NCI-H2081 treated with DMSO at 0.1 percent for 48 hours (cell line): ENCODE measurements around the gene OTOF.

Experiments
- DNase-seq: peaks from one replicate; lab custom pipeline; 2025; lab: John Stamatoyannopoulos, UW

OTOF gene

DNA sequence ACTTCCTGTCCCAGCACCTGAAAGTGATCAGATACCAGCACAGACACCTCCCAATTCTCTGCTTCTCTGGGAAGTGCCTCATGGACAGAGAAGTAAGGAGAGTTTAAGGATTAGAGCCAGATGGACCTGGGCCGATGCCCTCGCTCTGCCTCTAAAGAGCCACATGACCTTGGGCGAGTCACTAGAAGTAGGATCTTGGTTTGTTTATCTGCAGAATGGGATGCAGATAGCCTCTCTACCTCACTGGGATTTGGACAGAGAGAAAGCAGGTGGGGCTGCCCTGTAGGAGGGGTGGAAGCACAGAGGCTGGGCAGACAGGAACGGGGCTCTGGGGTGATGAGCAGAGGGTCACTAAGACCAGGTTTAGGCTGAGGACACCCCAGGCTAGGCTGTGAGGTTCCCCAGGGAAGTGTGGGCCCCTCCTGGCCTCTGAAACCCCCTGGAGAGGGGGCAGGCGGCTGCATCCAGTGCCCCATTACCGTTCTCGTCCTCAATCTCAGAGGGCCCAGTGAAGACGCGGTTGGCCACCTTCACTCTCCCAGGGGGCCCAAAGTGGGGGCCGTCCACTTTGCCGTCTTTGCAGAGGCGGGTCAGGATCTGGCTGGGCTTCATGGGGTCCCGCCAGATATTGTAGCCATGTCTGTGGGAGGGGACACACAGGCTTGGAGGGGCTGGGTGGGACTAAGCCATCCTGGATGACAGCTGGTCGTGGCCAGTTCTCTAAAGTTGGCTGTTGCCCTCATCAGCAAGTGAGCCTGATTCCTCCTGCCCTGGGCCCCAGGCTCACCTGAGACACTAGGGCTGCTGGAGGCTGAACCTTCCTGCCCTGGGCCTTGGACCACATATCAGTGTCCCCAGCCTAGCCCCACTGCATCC is 13.3 kb downstream of the OTOF start:
- no peak for DNase-seq

DNA sequence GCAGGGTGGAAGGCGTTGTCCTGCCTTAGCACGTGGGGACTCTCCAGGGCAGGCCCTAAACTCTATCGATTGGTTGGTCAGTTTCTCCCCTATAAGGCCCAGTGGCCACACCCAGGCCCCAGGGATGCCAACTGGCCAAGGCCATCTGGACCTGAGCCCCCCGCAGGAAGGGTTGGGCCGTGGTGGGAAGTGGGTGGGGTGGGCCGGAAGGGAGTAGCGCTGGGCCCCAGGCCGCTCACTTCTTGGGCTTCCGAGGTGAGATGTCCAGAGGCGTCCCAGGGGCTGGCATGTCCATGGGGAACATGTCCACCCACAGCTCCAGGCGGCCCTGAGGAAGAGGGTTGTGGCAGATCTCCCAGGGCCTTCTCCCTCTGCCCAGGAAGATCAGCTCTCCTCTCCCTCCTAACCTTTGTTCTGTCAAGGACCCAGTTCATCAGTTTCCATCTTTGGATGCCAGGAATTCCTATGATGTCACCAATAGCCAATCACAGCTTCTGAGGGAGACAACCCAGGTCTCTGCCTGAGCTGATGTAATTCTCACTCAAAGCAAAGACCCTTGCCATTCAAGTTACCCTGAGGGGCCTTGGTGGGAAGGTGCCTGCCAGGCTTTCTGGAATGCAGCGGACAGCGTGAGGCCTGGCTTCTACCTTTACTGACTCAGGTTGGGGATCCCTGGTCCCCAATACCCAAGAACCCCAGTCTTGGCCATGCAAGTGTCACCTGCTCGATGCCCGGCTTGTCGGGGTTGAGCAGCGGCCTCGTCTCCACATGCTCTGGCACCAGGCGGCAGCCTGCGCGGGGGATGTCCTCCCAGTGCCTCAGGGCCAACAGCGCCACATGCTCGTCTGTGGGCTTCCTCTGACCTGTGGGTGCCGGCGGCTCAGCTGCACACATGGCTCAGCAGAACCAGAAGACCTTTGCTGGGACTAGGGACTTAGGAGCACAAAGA is 14.4 kb downstream of the OTOF start:
- DNase-seq, result no peak

DNA sequence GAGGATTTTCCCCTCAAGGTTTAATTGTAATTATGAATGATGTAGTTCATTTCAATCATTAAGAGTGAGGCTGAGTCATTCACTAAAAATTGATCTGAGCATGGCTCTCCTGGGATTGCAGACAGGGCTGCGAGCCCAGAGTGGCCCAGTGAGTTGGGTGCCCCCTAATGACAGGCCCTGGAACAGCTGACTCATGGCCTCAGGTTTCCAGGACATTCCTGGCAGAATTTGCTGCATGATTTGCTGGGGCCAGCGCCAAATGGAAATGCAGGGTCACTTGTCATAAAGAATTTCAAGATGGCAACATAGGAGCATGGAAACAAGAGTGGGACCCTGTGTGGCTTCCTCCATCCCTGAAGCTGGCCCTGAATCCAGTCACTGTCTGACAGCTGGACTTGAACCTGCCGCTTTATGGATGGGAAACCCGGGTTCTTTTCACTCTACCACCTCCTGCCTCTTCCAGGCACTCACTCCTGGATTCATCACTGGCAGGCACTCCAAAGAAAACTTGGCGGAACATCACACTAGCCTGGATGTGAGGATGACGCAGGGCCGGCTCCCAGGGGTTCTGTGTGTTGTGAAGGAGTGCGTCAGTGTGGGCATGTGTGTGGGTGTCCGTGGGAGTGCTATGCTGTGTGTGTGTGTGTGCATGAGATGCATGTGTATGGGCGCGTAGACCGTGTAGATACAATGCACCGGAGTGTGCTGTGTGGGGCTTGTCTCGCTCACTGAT is 15.2 kb downstream of the OTOF start:
- DNase-seq, result no peak

DNA sequence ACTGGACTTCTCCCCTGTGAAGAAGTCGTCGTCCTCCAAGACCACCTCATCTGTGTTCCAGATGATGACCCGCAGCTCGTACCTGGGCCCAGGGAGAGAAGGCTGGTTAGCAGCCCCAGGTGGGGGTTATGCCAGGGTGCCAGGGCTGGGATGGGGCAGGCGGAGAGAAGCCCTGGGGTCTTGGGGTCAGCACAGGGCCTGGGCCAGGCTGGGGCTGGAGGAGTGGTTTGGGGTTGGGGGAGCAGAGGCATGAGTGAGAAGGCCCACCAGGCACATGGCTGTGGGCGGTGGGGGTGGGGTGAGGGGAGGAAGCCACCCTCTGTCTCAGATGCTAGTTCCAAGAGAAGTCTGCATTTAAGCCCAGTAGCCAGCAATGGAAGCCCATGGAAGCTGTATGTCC is 15.8 kb downstream of the OTOF start:
- no peak for DNase-seq

DNA sequence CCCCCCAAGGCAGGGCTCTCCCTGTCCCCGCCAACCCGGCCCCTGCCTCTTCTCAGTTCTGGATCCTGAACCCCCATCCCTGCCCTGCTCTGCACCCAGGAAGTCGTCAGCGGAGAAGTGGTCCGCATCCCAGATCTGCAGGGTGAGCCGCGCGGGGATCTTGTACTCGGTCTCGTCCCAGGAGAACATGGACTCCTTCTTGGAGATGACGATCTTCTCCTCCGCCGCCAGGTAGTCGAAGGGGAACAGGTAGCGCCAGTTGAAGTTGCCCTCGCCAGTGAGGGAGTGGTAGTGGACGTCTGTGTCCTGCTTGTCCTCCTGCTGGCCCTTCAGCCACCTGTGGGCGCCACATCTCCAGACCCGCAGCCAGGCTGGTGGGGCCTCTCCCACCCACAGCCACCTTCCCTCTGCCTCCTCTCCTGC is 16.3 kb downstream of the OTOF start:
- no peak for DNase-seq

DNA sequence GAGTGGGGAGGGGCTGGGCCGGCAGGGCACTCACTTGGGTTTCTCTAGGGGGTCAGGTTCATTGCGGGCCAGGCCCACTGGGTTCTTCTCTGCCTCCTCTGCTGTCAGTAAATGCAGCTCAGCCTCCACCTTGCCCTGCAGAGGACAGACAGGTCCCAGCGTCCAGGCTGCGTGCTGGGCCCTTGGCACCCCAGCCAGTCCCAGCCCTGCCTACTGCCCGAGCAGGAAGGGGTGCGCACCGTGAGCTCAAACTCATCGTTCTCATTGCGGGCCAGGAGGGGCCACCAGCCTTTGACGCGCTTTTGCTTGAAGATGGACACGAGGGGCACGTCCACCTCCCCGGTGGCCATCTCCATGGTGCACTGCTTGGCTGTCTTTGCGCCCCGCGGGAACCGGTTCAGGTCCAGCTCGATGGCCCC is 17.3 kb downstream of the OTOF start:
- no peak for DNase-seq

DNA sequence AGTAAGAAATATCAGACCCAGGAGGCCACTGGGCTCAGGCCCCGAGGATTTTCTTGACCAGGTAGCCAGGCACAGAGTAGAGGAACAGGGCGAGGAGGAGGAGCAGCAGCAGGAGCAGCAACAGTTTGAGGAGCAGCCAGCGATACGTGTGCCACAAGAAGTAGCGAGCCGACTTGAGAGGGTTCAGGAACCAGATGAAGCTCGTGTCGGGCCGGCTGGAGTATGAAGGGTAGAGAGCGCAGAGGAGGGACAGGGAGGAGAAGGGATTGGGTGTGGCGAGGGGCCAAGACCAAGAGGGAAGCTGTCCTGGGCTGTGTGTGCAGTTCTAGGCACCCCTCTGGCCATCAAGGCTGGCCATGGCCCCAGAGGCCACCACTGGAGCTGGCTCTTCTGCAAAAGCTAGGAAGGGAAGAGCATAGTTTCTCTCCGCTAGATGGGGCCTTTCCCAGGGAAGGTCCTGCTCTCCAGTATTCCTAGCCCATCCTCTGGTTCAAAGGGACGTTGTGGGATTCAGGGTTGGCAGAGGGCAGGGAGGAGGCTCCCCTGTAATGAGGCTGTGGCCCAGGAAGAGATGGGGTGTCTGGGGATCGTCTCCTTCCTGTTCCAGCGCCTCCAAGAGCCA is 17.8 kb downstream of the OTOF start:
- no peak for DNase-seq

DNA sequence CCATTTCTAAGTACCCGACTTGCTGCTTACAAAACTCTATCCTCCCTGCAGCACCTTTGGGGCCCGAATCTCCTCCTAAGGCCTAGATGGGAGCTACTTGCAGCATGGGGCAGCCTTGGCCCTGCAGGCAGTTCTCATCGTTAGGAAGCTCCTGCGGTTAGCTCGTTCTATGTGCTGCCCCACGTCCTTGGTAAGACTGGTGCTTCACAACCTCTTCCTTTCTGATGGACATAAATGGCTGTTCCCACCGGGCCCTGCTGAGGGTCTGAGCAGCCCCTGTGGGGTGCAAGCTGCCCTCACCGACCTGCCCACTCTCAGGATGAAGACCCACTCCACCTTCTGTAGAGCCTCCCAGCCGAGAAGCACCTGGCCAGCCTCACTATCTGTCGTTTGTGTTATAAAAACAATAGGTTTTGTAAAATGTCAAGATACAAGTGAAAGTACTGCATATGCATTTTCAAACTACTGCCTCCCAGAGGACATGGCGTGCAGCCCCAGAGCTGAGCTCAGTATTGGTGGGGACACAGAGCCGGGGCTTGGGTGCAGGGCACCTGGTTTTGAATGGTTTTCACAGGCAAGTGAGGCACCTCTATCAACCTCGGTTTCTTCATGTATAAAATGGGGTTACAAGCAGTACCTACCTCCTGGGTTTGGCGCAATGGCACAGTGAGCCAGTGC is 19.4 kb downstream of the OTOF start:
- DNase-seq, result no peak

DNA sequence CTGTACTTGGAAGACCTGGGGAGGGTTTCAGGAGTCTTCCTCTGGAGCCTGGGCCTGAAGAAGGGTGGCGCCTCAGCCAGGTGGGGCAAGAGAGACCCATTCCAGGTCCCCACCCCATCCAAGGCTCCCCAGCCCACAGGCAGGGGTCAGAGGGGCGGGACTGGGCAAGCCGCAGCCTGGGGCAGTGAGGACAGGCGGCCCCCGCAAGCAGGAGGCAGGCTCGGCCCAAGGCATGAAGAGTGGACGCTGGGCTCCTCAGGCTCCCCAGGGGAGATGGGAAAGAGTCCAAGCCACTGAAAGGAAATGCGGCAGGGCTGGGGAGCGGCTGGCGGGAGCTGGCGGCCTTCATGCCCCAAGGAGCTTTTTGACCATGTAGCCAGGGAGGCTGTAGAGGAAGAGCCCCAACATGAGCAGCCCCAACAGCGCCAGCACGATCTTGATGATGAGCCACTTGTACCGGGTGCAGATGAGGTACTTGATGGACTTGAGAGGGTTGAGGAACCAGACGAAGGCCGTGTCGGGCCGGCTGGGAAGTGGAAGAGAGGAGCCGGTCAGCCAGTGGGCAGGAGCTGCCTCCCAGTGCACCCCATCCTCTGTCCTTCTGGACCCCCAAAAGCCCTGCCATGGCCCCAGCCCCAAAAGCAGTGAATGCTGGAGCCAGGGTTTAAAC is 20.1 kb downstream of the OTOF start:
- DNase-seq, result no peak

DNA sequence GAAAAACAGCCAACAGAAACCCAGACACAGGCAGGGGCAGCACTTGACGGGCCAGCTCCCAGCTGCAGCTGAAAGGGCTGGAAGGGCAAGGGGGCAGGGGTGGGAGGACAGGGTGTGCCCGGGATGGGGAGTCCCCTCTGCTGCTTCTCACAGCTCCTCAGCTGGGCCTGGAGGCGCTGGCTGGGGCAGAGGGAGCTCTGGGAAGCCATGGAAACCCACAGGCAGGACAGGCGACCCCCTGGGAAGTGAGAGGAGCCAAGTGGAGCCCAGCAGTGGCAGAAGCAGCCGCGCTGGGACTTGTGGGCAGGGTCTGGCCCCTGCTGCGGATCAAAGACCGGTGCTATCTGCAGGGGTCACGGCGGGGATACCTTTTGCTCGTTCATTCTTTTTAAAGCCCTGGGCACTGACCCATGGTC is 20.7 kb downstream of the OTOF start:
- DNase-seq, result no peak

DNA sequence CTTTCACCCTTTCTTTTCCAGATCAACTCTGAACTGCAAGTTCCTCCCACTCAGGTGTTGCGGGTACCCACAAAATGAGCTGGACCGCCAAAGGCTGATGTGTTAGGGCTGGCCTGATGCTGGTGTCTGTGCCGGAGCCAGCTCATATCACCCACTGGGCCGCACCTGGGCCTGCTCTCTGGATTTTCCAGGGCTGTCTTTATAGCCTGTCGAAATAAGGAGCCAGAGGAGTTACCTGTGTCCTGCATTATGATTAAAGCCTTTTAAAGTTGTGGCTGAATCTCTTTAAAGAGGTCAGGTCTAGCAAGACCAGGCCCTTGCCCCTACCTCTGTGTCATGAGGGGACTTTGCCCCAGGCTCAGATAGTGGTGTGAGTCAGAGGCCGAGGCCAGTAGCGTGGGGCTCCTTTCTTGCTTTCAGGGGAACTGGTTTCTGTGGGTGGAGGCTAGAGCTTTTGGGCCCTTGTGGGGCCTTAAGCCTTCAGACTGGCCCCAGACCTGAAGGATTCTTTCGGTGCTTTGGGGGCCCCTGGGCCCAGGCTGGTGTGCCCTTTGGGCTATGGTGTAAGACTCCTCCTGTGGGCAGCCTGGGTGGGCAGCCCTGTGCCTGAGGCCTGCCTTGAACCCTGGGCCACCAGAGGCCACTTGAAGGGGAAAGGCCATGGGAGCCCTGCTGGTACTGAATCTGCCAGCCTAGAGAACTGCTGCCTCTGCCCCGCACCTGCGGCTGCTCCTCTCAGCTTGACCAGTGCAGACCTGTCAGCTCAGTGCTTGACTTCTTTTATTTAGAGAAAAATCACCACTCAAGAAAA is 21.3 kb downstream of the OTOF start:
- no peak for DNase-seq

DNA sequence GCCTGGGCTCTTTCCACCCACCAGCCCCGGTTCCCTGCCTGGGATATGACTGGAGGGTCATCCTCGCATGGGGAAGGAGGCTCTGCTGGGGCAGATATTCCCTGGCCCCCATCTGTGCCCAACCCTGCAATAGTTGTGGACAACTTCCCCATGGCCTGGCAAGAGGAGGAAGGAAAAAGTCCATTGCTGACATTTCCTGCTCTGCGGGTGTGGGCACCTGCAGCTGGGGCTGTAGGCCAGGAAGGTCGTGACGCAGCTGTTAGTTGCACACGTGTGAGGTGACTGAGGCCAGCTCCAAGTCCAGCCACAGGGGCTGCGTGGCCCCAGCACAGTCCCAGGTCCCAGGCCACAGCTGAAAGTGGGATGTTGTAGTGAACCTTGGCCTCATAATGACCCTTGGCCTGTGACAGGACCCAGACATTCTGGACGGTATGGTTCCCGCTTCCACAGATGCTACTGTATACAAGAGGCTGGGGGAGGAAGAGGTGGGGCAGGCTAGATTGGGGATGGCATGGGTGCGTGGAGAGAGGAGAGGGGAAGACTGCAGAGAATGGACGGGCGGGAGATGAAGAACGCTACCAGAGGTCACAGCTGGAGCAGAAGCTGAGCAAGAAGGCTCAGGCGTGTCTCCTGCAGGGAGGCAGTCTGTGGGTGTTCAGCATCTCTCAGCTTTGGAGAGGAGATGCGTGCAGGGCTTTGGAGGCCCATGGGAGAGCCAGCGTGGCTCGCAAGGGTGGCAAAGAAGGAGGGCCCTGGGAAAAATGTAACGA is 22.1 kb downstream of the OTOF start:
- DNase-seq, result no peak

DNA sequence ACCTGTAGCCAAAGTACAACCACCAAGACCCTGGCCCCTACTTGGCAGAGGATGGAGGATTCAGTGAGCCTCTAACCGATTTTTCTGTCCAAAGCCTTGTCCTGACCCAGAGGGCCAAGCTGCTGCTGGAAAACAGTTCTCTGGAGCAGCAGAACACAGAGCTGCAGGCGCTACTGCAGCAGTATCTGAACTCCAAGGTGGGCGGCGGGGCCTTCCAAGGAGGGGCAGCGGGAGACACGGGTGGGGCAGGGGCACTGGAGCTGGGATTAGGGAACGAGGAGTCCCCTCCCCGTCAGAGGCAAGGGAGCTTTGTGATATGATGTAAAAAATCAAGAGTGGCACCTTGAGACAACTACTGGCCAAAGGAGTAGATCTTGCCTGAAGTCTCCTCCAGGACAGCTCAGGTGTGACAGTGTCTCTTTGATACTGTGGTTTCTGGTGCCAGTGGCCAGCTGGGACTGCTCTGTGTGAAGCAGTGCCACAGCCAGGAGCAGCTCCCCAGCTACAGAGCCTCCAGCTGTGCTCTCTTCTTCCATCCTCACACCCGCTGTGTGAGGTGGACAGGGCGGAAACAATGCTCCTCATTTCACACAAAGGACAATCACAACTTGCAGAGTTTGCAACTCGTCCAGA is 22.8 kb downstream of the OTOF start:
- no peak for DNase-seq

DNA sequence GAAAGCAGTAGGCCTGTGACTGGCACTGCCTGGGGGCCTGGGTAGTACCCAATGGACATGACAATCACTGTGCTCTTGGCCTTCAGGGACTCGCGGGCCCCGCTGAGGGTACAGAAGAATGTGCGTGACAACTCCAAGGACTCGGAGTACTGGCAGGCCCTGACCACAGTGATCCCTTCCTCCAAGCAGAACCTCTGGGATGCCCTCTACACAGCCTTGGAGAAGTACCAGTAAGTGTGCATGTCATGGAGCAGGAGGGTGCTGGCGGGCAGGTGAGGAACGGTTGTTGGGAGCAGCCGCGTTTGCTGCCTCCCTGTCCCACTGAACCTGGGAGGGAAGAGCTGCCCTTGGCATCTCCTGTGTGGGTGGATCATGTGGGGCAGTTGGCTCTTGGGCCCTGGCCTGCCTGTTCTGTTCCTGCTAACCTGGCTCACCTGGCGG is 23.3 kb downstream of the OTOF start:
- DNase-seq, result no peak

DNA sequence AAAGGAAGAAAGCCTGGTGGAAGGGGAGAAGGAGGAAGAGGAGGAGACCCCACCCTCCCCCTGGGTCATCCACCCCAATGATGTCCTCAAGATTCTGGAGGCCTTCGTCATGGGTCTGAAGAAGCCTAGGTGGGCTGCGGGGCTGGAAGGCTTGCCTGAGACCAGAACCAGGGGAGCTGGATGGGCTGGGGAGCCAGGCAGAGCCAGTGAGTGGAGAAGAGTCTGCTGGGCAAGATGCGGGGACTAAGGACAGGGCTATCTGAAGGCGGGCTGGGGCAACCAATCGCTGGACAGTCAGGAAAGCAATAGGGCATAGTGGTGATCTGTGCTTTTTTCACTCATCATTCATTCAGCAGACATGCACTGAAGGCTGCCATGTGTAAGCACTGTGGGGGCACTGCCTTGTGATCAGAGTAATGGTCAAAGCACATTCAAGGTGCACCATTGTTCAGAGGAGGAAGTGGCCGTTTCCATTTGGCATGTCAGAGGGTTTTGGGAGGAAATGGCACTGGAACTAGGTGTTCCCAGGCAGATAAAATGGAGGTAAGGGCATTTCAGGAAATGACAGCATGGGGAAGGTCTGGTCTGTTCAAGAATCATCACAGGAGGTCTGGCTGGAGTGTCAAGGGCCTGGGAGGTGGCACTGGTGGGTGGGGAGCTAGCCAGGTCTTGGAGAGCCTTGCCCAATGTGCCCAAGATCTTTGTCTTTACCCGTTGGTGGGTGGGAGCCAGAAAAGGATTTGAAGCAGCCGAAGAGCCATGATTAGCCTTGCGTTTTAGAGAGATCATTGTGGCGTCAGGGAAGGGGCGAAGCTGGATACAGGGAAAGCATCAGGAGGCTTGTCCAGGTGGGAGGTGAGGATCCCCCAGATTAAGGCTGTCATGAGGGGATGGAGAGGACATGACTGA is 24.2 kb downstream of the OTOF start:
- no peak for DNase-seq

DNA sequence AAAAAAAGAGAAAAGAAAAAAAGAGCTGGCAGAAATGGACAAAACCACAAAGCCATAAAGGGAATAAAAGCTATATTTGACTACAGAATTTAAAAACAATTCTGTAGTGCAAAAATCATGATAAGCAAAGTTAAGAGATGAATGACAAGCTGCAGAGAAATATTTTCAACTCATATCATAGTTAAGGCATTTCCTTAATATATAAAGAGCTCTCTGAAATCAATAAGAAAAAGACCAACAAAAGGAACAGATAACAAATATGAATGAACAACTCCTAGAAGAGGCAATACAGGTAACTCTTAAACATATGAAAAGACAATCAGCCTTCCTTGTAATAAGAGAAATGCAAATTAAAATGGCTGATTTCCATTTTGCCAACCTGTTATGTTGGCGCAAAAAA is 26.2 kb downstream of the OTOF start:
- no peak for DNase-seq

DNA sequence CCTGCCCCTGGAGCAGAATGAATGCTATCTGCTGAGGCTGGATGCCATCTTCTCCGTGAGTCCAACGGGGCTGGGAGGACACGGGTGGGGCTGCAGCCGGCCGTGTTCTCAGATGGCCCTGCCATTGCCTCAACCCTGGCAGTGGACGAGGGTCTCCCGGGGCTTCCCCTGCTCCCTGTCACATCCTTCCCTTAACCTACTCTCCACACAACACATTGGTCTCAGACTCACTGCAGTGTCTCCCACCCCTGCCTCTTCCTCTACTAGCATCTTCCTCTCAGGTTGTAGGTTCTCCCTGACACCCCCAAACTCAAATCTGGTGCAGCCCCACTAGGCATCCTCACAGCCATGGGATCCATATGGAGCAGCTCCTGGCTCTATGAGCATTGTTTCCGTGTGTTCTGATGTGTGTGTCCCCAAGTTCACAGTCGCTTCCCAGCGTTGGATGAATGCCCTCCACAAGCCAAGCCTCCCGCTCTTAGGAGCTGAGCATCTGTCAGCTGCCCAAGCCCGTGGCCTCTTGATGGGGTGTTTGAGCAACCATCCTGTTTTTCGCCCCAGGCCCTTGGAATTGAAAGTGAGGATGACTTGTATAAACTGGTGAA is 27.8 kb downstream of the OTOF start:
- DNase-seq, result no peak
